Stomach smooth muscle (tissue), 2 donors: ENCODE results near the gene PITPNM3.

Experiments used
- H3K27ac ChIP-seq: one replicate; pipeline ENCODE4 v1.7.0; 2013; ENCODE audit warnings: mild to moderate bottlenecking, low read length, inconsistent platforms
- H3K27me3 ChIP-seq, 2 donors: one replicate each; pipeline ENCODE4 v1.7.0; 2013; ENCODE audit warnings: low read length in 2 of 2; ENCODE audit not compliant: insufficient read depth in 2 of 2, control insufficient read depth in 1 of 2
- H3K36me3 ChIP-seq, 2 donors: one replicate each; pipeline ENCODE4 v1.7.0; 2013; ENCODE audit warnings: low read length in 2 of 2; ENCODE audit not compliant: control insufficient read depth in 2 of 2, insufficient read depth in 2 of 2
- H3K4me1 ChIP-seq: one replicate; pipeline ENCODE4 v1.7.0; 2013; ENCODE audit warnings: low read length; ENCODE audit not compliant: control insufficient read depth, insufficient read depth
- H3K4me3 ChIP-seq, 2 donors: one replicate each; pipeline ENCODE4 v1.7.0; 2013; ENCODE audit warnings: low read length in 2 of 2
- H3K9ac ChIP-seq, 2 donors: one replicate each; pipeline ENCODE4 v1.7.0; 2013; ENCODE audit warnings: low read length in 2 of 2, mild to moderate bottlenecking in 1 of 2
- H3K9me3 ChIP-seq, 2 donors: one replicate each; pipeline ENCODE4 v1.7.0; 2013; ENCODE audit warnings: low read length in 2 of 2; ENCODE audit not compliant: control insufficient read depth in 2 of 2
- donor health status: healthy.
- donor health status: Pancreatic carcinoma.

The PITPNM3 gene

DNA sequence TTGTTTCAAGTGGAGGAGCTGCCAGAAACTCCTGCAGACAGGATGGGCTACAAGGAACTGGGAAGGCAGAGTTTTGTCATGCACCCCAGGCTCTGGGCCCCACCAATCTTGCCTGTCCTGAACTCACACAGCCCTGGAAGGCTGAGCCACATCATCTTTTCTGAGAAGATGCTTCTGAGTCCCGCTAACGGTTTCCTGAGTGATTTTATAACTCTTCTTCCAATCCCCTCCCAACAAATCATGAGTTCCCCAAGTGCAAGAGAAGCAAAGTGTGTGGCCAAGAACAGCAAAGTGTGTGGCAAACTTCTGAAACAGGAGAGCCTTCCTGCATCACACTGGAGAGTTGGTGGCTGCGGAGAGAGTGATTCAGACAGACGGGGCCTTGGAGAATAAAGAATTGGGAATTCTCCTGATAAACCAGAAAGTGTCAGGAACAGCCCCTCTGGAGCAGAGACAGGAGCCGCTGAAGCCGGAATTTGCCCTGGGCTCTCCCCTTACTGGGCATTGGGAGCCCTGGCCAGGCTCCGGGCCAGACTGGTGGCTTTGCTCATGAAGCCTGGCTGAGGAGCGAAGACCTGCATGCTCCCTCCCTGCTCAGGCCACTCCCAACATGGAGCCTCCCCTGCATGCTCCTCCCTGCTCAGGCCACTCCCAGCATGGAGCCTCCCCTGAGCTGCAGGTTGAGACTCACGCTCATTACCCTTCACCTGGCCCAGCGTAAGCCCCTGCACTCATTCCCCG, 47.2 kb downstream of the PITPNM3 start:
- no peak overlapping the region for H3K9ac ChIP-seq
- H3K4me1 ChIP-seq: peaks cover 45% of the 10 kb centered on the region
- H3K27me3 ChIP-seq: no peaks in the 10 kb centered on the region
- no peaks in the 10 kb centered on the region for H3K9me3 ChIP-seq
- H3K36me3 ChIP-seq: no peaks in the 10 kb centered on the region
- peak overlapping the region; percentile 55 for H3K27ac ChIP-seq
- H3K4me3 ChIP-seq: no peak overlapping the region

DNA sequence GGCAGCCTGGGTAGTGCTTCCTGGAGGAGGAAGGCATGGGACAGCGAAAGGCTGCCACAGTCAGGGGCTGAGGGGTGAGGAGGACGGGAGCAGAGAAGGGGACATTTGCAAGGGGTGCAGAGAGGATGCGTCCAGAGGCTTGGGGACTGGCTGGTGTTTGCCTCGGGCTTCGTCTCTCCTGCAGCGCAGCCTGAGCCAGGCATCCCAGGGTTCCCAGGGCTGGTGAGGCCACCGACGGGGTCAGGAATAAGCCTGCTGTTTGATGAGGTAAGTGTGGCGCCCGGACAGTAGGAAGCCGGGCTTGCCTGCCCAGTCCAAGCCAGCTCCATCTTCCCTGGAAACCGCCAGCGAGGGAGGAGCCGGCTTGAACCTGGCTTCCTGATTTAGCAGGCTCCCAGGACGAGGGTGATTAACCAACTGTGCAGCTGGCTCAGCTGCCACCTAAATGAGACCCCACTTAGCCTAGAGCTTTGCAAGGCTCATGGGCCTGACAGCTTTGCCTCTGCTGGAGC, 47.8 kb downstream of the PITPNM3 start:
- H3K4me1 ChIP-seq: peaks cover 45% of the 10 kb centered on the region
- H3K9me3 ChIP-seq: no peaks in the 10 kb centered on the region
- peak overlapping the region; percentile 55 for H3K27ac ChIP-seq
- no peak overlapping the region for H3K4me3 ChIP-seq
- no peaks in the 10 kb centered on the region for H3K36me3 ChIP-seq
- no peak overlapping the region for H3K9ac ChIP-seq
- H3K27me3 ChIP-seq: no peaks in the 10 kb centered on the region

DNA sequence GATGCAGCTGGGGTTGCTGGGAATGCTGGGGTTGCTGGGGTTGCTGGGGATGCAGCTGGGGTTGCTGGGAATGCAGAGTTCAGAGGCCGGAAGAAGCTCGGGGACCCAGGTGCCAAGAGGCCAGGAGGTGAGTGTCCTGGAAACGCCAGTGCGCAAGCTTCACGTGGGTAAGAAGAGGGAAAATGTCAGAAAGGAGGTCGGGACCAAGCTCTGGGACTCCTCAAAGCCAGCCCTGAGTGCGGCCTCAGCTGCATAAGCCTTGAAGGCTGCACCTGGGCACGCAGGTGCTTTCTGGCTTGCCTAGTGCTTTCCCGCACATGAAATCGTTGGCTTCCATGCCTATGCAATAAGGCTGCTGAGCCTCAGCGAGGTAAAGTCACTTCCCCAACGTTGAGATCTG, 48.3 kb downstream of the PITPNM3 start:
- Histone ChIP-seq H3K36me3 (peaks cover 0 to 4% of the 10 kb centered on the region in 2 donors), H3K4me3 (no peak overlapping the region), H3K4me1 (peaks cover 45% of the 10 kb centered on the region), H3K9me3 (no peaks in the 10 kb centered on the region), H3K27me3 (no peaks in the 10 kb centered on the region), H3K27ac (peak overlapping the region; percentile 55), H3K9ac (no peak overlapping the region)

DNA sequence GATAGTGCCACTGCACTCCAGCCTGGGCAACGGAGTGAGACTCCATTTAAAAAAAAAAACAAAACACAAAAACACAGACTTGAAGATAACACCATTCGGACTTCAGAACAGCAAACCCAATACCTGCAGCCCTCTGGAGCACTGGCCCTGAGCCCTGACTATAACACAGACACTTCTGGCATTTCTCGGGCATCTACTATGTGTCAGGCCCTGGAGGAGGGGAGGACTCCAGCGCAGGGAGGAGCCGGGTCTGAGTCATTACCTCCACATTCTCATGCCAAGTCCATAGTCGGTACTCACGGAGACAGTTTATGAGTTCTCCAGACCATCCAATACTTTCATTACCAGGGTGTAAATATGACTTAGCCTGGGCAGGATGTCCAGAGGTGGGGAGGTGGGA, 48.8 kb downstream of the PITPNM3 start:
- Histone ChIP-seq H3K4me1 (peaks cover 44% of the 10 kb centered on the region), H3K27ac (peak overlapping the region; percentile 55), H3K27me3 (no peaks in the 10 kb centered on the region), H3K9me3 (no peaks in the 10 kb centered on the region), H3K4me3 (peak overlapping the region in 1 of 2 donors; percentile 15), H3K36me3 (peaks cover 3 to 8% of the 10 kb centered on the region in 2 donors), H3K9ac (no peak overlapping the region)

DNA sequence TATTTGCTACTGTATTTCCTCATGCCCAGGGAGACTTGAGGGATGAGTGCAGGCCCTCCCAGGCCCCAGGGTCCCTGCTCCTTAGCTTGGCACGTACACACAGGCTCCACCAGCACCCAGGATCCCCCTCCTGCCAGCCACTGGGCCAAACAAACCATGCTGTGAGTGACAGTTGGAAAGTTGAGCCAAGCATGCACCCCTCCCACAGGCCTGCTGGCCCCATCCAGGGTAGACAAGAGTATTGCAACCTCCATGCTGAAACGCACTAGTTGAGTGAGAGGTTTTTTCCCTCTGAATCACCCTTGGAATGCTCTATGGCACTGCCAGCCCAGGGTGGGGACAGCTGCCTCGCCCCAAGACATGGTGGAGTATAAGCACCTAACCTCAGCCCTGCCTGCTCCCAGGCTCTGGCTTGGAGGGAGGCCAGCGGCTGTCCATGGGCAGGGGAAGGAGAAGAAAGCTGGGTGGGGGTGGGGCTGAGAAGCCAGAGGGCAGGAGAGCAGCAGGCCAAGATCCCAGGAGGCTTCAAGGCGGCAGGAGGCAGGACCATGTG, 49.6 kb downstream of the PITPNM3 start:
- Histone ChIP-seq H3K9ac (no peak overlapping the region), H3K36me3 (peaks cover 3 to 8% of the 10 kb centered on the region in 2 donors), H3K27me3 (no peaks in the 10 kb centered on the region), H3K4me1 (peaks cover 42% of the 10 kb centered on the region), H3K27ac (peak overlapping the region; percentile 55), H3K4me3 (no peak overlapping the region), H3K9me3 (no peaks in the 10 kb centered on the region)

DNA sequence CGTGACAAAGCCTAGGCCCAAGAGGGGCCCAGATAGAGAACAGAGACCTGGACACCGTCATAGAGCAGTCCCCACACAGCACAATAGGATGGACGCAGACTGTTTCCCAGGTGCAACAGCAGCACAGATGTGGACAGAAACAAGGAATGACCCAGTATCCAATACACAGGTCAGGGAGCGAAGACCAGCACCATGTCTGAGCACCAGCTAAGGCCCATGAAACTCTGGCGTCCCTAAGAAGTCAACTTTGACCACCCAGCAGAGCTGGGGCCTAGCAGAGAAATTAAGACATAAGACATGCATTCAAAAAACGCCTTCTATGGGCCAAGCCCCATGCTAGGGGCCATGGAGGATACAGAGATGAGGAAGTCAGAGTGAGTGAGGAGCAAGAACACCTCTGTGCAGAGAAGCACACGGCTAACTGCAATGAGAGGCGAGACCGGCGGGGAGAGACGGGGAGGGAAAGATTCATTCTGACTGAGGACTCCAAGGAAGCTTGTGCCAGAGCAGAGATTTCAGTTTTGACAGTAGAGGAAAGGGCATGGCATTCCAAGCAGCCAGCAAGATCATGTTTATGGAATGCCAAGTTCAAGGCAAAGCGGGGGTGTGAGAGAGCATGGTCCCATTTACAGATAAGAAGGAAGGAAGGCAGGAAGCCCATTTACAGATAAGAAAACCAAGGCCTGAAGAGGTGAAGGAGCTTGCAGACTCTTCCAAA, 50.8 kb downstream of the PITPNM3 start:
- no peaks in the 10 kb centered on the region for H3K27me3 ChIP-seq
- H3K9ac ChIP-seq: no peak overlapping the region
- H3K4me1 ChIP-seq: peaks cover 42% of the 10 kb centered on the region
- no peaks in the 10 kb centered on the region for H3K9me3 ChIP-seq
- peak overlapping the region; percentile 55 for H3K27ac ChIP-seq
- H3K4me3 ChIP-seq: no peak overlapping the region
- peaks cover 3 to 8% of the 10 kb centered on the region in 2 donors for H3K36me3 ChIP-seq

DNA sequence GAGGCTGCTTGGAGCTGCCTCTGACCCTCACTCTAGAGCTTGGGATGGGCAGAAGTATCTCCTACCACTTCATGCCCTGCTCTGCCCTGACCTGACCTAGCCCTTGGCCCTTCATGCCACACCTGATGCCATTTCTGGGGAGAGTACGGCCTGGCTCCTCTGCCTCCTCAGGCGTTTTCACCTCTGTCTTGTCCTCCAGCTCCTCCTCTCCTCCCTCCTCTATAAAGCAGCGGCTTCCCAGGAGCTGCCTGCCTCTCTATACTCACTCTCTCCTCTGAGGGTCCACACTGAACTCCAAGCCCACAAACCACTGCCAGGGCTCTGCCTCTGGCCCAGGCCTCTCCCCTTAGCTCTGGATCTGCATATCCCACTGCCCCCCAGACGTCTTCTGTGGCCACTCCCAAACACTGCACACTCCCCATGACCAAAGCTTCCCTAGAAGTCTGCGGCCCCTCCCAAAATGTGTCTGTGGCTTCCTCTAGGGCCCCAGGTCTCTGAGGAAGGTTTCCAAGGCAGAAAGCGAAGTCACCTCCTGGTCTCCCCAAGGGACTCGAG, 52.6 kb downstream of the PITPNM3 start:
- Histone ChIP-seq H3K4me1 (peaks cover 34% of the 10 kb centered on the region), H3K9ac (no peak overlapping the region), H3K27ac (no peak overlapping the region), H3K36me3 (peaks cover 3 to 8% of the 10 kb centered on the region in 2 donors), H3K27me3 (no peaks in the 10 kb centered on the region), H3K9me3 (no peaks in the 10 kb centered on the region), H3K4me3 (no peak overlapping the region)

DNA sequence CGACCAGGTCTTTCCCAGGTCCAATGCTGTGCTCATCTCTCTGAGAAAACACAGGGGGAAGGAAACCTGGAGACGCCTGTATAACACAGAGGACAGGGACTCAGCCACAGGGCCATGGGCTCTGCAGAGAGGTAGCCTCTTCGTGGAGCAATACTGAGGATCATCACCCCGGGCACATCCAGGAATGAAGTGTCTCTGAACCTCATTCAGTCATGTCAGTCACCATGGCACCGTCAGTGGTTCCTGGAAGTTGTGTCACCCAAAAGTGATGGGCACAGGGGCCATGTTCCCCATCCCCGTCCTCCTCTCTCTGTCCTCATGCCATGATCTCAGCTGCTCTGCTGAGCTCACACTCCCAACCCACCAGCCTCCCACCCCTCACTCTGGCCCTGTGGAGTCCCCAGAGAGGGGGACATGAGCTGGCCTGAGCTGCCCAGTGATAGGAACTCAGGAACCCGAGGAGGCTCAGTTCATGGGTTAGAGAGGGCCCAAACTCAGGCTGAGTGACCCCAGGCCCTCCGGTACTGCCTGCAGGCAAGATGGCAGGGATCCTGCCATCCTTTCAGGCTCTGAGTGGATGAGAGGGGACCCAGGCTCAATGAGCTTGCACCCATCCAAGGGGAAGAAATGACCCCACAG, 53.4 kb downstream of the PITPNM3 start:
- Histone ChIP-seq H3K27ac (no peak overlapping the region), H3K27me3 (no peaks in the 10 kb centered on the region), H3K4me1 (peaks cover 30% of the 10 kb centered on the region), H3K4me3 (no peak overlapping the region), H3K9ac (no peak overlapping the region), H3K36me3 (peaks cover 3 to 8% of the 10 kb centered on the region in 2 donors), H3K9me3 (no peaks in the 10 kb centered on the region)

DNA sequence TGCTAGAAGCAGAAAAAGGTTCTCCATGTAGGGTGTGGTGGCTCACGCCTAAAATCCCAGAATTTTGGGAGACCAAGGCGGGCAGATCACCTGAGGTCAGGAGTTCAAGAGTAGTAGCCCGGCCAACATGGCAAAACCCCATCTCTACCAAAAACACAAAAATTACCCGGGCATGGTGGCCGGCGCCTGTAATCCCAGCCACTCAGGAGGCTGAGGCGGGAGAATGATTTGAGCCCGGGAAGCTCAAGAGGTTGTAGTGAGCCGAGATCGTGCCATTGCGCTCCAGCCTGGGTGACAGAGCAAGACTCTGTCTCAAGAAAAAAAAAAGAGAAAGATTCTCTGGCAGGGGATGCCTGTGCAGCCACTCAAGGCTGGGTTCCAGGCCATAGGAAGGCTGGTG, 54.2 kb downstream of the PITPNM3 start:
- Histone ChIP-seq H3K4me1 (peaks cover 30% of the 10 kb centered on the region), H3K4me3 (no peak overlapping the region), H3K9me3 (no peaks in the 10 kb centered on the region), H3K9ac (no peak overlapping the region), H3K27ac (no peak overlapping the region), H3K36me3 (peaks cover 3 to 8% of the 10 kb centered on the region in 2 donors), H3K27me3 (no peaks in the 10 kb centered on the region)

DNA sequence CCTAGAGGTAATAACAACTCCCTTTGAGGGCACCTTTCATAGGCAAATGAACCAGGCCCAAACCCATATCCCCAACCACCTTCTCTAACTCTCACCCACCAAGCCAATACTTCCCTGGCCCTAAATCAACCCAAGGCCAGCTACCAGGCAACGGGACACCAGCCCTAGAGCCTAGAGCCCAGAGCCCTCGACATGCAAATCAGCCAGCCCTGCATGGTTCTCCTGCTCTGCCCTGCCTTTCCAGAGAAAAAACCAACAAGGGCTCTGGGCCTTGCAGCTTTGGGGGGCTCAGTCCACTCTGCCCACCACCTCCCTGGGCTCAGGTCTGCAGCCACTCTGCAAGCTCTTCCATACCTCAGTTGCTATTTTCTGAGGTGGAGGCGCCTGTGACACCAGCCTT, 55.0 kb downstream of the PITPNM3 start:
- H3K4me3 ChIP-seq: no peak overlapping the region
- H3K27me3 ChIP-seq: no peaks in the 10 kb centered on the region
- H3K4me1 ChIP-seq: peaks cover 31% of the 10 kb centered on the region
- no peaks in the 10 kb centered on the region for H3K9me3 ChIP-seq
- peaks cover 3 to 8% of the 10 kb centered on the region in 2 donors for H3K36me3 ChIP-seq
- H3K9ac ChIP-seq: no peak overlapping the region
- H3K27ac ChIP-seq: no peak overlapping the region
